Panc1 (cell line): ENCODE measurements around the gene SLC6A20.

Experiments
- CTCF ChIP-seq: fragments of 450-650 bp; IDR thresholded peaks from 2 replicates; pipeline ENCODE4 v1.5.1; 2017; ENCODE audit warnings: mild to moderate bottlenecking
- POLR2AphosphoS5 ChIP-seq: IDR thresholded peaks from 2 replicates; pipeline ENCODE4 v1.6.1; 2012; ENCODE audit warnings: mild to moderate bottlenecking, low read depth, low read length, moderate library complexity
- REST ChIP-seq, 2 experiments: IDR thresholded peaks; 2 replicates each; pipeline ENCODE4 v1.6.1; 2011 to 2012; ENCODE audit warnings: low read depth in 2 of 2, control low read depth in 1 of 2, low read length in 1 of 2, mild to moderate bottlenecking in 1 of 2, moderate library complexity in 1 of 2; ENCODE audit not compliant: insufficient read depth in 1 of 2

DNA sequence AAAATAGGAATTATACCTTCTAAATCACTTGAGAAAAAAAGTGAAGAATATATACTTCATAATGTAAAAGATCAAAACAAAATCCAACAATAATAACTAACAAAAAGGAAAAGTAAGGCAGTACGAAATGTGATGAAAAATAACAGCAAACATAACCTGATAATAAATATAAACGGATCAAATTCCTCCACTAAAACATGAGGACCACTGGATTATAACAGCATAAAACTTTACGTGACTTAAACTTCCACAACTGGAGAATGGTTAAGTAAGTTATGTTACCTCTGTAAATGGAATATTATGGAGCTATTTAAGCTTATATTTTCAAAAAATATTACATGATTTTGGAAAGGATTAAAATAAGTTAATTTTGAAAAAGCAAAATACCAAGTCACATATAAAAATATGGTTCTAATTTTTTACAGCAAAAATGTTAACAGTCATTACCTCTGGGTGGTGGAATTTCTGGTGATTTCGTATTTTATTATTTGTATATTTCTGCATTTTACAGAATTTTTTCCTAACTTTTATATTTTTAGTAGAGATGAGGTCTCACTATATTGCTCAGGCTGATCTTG is 7.0 kb downstream of the SLC6A20 start:
- TF ChIP-seq CTCF = no peak
- TF ChIP-seq POLR2AphosphoS5 = no peak
- TF ChIP-seq REST (IDR thresholded peaks at IDR 0.05; ENCODE audit: insufficient read depth in 1 of 2, low read depth in 2 of 2, low read length in 1 of 2) = no peak
